NCI-H1694 (cell line): Measurements from ENCODE around the gene VANGL2.
"Not testable (repeated sequence)": the region's sequence is repeated elsewhere in the genome, so short reads cannot be mapped to it uniquely, and the experiment has no call there.

Source experiments
- DNase-seq: peaks from one replicate; lab custom pipeline; 2025; lab: John Stamatoyannopoulos, UW

VANGL2 gene

DNA sequence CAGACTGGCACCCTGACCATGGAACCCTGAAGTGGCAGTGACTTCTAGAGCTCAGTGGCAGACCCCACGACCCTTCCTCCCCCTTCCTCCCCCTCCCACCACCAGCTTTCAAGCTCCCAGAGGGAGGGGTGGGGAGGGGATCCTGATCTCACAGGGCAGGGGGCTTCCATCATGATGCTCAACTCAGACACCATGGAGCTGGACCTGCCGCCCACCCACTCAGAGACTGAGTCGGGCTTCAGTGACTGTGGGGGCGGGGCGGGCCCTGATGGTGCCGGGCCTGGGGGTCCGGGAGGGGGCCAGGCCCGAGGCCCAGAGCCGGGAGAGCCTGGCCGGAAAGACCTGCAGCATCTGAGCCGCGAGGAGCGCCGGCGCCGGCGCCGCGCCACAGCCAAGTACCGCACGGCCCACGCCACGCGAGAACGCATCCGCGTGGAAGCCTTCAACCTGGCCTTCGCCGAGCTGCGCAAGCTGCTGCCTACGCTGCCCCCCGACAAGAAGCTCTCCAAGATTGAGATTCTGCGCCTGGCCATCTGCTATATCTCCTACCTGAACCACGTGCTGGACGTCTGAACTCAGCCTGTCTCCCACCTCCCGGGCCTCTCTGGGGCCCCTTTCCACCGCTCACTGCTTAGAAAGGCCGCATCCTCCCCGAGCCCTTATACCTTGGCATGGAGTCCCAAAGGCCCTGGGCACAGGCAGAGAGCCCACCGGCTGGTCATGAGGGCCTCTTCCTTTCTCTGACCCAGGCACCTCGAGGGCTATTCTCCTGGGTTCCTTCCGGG, 29.6 kb upstream of the VANGL2 start:
- DNase-seq, result no peak

GRCh38 chr1:160371346-160371631, 29.1 kb upstream of the VANGL2 start:
- no peak for DNase-seq

DNA sequence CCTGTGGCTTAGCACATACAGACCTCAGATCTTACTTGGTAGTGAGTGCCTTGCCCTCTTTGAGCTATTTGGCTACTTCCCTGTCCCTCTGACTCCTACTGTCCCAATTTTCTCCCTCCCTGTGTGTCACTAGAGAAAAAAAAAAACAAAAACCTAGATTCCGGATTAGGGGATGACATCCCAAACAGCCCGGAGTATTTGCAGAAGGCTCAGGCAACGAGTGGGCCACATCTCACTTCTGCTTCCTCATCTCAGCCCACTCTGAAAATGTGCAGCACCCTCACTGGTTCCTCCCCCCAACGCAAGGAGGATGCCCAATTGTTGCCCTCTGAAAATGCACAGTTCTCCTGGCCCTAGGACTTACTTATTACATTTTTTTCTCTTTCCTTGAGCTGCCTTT, 28.6 kb upstream of the VANGL2 start:
- DNase-seq, result no peak

DNA sequence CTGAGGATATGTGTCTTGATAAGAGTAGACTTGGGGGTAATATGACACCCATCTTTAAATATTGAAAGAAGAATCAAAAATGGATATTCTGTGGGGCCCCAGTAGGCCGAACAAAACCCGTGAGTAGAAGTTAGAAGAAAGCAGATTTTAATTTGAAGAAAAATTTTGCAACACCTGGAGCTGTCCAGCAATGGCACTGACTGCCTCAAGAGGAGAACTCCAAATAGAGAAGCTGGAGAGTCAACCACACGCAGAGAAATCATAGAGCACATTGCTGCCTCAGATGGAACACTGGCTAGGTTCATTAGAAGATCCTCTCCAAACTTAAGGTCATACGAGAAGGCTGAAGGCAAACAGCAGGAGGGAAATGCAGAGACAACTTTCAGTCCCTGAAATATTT, 26.7 kb upstream of the VANGL2 start:
- no peak for DNase-seq

DNA sequence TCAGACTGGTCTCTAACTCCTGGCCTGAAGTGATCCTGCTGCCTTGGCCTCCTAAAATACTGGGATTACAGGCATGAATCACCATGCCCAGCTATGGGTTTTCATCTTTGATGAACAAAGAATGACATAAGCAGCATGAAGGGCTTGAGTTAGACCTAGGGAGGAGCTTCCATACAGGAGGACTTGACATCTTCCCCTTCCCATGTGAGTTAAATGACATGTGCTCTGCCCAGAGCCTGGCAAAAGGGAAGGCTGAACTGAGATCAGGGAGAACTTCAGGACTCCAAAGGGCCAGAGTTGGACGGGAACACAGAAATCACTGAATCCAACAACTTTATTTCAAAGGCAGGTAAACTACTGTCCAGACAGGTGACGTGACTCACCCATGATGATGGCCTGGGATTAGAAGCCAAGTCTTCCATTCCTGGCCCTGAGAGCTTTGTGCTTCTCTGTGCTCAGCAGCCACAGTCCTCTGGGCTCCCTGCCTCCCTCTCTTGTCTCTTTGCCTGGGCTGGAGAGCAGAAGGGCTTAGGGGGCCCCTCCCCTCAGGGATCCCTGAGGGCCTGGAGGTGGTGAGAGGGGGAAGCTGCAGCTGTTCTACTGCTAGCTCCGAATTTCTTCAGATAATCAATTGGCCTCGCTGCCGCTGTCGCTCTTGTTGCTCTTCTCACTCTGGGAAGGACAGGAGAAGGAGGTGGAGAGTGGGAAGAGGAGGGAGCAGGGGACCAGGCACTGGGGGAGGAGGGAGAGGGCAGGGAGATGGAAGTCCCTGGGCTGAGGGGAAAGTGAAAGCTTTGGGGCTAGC, 25.9 kb upstream of the VANGL2 start:
- DNase-seq, result no peak

DNA sequence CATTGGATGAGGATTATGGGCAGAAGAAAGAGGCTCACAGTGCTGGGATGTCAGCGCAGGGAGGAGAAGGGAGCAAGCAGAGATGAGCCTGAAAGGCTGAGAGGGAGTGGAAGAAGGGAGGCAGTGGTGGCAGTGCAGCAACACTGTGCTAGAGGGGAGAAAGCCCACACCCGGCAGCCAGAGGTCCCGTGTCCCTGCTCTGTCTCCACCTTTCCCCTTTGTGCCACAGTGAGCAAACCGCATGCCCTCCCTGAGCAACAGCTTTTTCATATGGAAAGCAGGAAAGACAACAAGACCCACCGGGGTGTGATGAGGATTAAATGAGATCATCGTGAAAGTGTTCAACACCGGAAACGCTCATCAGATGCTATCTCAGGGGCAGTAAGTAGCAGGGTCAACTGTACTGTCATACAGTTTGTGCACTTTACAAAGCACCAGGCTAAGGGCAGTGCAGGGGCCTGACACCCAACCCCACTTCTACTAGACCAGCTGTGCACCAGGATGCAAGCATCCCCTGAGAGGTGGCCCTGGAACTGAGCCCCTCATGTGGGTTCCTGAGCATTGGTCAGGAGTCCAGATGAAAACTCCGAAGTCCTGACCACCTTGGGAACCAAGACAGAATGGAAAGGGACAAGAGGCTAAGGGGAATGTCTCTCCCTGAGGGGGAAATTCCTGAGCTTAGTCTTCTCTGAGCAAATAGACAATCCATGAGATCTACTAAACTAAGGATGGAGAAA, 24.4 kb upstream of the VANGL2 start:
- DNase-seq, result no peak

DNA sequence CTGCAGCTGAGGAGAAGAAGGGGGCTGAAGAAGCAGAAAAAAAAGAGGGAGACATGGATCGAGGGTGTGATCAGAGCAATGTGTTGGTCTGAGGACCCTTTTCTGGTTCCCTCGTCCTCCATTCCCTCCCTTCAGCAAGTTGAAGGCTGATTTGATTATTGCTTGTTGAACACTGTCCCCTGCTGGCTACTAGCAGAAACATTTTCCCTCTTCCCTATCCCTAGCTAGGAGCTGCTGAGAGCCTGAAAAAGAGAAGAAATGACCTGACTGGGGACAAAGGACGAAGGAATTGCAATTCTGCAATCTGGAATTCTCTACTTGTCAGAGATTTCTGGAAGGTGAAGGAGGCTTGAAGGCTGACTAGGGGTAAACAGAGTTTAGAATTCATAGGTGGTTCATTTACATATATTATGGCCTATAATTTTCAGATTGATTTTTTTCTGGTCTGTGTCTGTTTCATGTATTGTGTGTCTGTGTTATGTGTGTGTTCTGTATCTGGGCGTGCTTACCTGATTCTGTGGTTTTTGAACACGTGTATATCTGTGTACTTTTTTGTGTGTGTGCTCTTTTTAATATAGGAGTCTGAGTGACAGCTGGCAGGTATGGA, 23.7 kb upstream of the VANGL2 start:
- DNase-seq, result no peak

GRCh38 chr1:160377585-160378206, 22.7 kb upstream of the VANGL2 start:
- DNase-seq, result no peak

GRCh38 chr1:160384812-160385211, 15.6 kb upstream of the VANGL2 start:
- not testable (repeated sequence) for DNase-seq

- not testable (repeated sequence) for DNase-seq
Observed at GRCh38 chr1:160388406-160388805, 12.0 kb upstream of the VANGL2 start.

DNA sequence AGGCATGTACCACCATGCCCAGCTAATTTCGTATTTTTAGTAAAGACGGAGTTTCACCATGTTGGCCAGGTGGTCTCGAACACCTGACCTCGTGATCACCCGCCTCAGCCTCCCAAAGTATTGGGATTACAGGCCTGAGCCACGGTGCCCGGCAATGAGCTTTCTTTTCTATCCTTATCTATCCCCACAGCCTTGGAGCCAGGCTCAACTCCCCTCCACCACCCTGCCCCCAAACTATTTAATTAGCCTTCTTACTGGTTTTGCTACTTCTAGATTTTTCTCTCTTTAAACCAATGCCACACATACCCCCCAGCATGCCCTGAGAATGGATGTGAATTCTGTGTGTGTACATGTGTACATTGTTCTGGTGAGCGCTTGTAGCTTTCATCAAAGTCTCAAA, 5.7 kb upstream of the VANGL2 start:
- DNase-seq, result no peak

GRCh38 chr1:160397651-160398050, 2.7 kb upstream of the VANGL2 start:
- no peak for DNase-seq

GRCh38 chr1:160398823-160399222, 1.5 kb upstream of the VANGL2 start:
- no peak for DNase-seq

DNA sequence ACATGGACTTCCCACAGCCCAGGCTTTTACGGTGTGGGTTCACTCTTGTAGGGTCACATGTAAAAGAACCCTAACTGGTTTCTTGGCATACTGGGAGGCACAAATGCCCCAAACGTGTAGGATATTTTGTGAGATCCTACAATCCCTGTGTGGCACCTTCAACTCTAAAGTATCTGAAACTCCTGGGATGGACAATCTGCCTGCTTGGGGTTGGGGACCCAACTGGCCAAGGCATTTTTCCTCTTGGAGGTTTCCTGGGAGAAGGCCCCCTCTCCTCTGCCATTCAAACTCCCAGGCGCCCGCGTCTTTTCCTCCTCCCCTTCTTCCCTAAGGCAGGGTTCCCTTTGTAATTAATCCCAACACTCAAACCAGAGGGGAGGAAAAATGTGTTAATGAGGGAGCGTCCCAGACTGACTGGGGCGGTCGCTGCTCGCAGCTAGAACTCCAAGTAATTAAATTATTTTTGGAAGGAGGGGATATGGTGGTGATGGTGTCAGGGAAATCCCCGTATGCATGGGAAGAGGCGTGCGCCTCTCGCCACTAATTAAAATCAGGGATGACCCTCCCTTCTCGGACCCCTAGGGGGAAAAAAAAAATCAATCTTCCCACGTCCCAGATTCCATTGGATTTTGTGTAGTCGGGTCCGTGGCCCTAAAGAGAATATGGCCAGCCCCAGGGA, 681 bp upstream of the VANGL2 start:
- no peak for DNase-seq

DNA sequence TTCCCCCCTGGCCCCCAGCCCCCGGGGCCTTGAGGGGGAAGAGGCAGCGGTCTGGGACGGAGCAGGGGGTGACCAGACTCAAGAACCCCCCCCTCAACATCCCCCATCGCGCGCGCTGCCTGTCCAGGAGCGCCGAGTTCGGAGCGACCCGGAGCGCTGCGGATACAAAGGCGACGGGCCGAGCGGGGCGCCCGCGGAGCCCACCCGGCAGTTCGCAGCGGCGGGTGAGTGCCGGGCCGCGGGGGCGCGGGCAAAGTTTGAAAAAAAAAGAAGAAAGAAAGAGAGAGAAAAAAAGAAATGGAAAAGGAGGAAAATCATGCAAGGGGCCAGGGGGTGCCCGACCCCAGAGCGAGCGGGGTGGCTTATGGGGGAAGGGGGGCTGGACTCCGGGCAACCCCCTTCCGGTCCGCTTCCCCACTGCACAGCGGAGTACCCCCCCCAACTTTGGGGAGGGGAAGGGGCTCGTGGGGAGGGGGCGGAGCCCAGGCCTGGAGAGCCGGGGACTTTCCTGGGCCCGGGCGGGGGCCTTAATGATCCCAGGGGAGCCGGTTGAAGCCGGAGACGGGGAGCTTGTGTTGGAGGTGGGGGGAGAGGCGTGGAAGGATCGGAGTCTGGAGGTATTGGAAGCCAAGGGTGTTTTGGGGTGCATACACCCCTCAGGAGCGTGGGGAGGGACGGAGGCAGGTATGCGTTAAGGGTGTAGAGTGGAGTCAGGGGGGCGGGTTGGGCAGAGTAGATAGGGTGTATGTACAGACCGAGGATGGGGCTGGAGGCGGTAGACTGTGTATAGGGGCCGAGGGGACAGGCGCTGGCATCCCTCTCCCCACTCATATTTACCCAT, 502 bp downstream of the VANGL2 start:
- DNase-seq, result no peak

GRCh38 chr1:160401487-160401805, 1.1 kb downstream of the VANGL2 start:
- DNase-seq, result no peak

GRCh38 chr1:160402001-160402795, 1.8 kb downstream of the VANGL2 start:
- DNase-seq, result no peak

DNA sequence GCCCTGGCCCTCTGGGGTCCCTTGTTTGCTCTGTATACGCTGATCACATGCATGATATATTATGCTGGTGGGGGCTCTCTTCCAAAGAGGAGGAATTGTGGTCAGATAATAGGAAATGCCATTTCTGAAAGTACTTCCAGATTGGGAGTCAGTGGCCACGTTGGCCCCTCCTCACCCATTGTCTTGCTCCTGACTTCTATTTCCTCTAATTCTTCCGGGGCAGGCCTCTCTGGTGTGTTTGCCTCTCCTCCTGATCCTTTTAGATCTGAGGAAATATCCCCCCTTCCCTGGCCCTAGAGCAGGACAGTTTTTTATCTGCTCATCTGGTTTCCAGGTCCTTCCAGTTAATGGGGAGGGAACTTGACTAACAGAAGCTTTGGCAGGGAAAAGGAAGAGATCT, 2.9 kb downstream of the VANGL2 start:
- DNase-seq, result no peak

DNA sequence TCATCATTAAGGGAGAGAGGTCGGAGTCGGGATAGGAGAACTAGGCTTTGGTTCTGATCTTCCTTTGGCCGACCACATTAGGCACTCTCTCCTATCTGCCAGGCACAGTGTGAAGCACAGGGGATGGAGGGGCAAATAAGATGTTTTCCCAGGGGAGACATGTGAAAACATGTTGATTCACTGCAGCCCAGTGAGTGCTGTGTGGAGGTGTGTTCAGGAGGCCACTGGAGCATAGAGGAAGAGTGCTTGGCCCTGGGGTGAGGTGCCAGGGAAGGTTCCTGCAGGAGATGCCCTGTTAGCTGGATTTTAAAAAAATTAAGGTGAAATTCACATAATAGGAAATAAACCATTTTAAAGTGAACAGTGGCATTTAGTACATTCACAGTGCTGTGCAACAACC, 3.7 kb downstream of the VANGL2 start:
- DNase-seq, result no peak

DNA sequence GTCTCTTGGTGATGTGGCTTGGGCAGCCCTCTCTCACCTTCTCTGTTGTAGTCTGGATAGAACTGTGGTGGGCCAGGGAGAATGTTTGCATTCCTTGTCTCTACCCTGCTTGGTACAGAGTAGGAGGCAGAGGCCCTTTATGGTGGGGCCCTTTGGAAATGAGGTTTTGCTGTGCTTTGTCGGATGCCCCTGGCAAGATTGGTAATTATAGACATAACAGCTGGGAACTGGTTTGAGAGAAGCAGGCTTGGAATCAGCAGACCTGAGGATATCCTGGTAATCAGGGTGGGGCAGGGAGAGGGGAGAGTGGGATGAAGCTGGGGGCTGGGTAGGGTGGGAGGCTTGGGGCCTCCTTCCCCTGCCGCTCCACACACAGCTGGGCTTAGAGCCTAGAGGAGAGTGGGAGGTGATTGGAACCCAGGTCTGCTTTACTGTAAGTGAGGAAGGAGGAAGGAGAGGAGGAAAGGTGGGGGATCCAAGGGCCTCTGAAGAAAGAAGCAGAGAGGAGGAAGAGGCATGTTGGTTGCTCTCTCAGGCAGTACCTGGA, 5.0 kb downstream of the VANGL2 start:
- no peak for DNase-seq
